Globus pallidus (tissue), 1 donor: ENCODE measurements around the gene TNS1.

ENCODE experiments used
- DNase-seq: peaks from one replicate; pipeline ENCODE4 v3.0.0-alpha.2; 2015; ENCODE audit warnings: low spot score

The TNS1 gene

DNA sequence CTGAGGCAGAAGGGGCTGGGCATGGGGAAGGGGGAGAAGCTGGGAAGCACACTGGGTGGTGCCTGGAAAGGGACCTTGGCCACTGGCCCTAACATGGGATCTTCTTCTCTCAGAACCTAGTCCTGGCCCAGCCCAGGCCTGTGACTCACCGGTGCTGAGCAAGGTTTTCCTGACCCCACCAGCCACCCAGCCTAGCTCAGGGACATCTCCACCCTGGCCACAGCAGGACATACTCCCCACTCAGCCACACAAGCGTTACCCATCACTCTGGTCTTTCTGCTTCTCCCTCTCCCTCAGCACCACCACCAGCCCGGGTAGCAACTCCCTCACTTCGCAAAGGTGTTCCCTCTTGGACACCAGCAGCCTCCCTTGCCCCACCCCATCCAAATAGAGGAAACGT is 22.8 kb downstream of the TNS1 start:
- DNase-seq, result no peak

DNA sequence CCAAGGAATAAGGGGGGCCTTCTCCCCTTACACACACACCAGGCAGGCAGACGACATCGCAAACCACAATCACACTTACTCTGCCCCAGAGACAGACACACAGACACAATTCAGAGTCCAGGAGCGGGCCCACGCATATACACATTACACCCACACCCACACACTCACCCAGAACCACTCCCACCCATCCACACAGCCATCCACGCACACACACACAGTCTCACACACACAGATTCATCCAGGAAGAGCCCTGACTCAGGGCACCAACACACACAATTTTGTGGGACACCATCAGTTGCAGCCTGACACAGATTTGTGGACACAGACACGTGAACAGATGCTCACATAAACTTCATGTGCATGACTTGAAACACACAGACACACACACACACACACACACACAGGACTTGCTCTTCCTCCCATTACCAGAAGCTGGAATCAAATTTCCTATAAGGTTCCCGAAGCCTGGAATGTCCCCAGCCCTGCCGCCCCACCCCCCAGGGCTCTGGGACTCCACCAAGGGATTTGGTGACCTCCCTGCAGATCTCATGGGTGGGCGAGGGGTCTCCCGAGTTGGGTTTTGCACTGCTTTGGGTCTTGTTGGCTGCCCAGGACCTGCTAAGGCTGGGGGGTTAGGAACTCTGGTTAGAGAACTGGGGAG is 23.5 kb downstream of the TNS1 start:
- DNase-seq, result no peak

DNA sequence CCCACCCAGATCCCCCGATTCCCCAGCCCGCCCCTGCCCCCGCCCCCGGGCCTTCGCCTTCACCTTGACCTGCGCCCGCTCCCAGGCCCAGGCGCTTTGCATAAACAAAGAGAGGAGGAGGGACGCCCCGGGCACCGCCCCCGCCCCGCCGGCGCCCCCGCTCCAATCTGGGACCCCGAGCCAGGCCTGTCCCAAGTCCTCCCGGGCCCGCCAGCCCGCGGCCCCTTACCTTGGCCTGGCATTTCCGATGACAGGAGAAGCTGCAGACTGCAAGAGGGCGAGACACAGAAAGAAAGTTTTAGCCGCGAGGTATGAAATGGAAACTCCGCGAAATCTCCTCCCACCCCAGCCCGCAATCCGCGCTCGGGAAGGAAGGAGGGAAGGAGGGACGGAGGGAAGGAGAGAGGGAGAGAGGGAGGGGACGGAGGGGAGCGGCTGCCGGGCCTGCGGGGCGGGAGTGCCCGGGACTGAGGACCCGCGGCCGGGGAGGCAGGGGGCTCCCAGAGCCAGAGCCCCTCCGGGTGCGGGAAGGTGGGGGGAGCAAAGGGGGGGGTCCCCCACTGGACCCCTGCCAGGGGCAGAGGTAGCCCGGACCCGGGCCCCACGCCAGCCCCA is 24.2 kb downstream of the TNS1 start:
- DNase-seq, result no peak

DNA sequence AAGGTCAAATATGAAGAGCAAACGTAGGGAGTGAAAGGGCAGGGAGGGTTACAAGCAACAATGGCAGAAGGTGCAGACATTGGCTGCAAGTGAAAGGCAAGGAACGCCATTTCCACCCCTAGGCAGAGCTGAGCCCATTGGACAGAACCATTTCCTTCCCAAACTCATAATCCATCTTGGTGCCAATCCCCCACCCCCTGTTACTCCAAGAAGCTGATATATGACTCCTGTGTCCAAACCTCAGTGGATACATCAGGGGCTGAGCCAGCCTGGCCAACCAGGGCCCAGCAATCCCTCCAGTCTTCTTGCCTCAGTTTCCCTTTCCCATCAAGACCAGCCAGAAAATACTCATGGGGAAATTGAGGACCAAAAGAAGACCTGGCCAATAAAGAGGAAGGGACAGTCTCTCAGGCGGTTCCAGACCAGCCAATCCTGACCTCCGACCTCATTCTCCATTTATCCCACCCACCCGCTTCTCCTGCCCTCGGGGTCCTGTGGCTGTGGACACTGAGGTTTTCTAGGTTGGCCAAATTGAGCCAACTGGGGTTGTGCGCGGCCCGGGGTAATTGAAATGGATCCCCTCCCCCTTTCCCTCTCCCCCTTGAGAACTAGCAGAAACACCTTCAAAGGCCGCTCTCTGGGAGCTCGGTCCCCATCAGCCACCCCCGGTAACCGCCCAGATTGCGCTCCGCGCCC is 24.8 kb downstream of the TNS1 start:
- DNase-seq, result no peak

DNA sequence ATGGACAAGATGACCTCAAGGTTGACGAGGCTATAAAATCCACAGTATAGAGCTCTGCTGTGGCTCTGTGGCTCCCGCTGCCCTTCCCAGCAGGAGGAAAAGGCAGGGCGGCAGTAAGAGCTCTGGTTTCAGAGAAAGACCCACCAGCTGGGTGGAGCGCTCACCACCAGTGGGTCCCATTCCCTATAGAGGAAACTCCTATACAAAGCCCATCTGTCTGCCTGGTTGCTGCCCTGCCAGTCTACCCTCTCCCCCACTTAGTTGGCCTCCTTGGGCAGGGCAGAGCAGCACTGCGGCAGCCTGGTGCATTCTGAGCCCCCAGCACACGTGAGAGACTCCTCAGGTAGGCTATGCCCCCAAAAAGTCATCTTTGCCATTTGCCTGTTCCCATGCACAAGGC is 26.5 kb downstream of the TNS1 start:
- no peak for DNase-seq

DNA sequence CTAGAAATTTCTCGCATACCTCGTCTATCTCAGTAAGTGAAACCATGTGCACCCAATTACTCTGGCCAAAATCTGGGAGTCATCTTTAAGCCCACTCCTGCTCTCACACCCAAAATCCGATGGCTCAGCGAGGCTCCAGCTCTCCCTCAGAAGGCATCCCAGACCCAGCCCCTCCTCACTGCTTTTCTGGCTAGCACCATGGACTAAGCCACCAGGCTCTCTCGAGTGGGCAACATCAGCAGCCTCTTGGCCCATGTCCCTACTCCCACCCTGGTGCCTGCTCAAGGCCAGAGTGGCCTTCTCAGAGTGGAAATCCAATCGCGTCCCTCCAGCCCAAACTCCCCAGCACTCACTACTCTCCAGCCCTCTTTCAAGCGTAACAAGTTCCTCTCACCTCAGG is 27.2 kb downstream of the TNS1 start:
- DNase-seq, result no peak

DNA sequence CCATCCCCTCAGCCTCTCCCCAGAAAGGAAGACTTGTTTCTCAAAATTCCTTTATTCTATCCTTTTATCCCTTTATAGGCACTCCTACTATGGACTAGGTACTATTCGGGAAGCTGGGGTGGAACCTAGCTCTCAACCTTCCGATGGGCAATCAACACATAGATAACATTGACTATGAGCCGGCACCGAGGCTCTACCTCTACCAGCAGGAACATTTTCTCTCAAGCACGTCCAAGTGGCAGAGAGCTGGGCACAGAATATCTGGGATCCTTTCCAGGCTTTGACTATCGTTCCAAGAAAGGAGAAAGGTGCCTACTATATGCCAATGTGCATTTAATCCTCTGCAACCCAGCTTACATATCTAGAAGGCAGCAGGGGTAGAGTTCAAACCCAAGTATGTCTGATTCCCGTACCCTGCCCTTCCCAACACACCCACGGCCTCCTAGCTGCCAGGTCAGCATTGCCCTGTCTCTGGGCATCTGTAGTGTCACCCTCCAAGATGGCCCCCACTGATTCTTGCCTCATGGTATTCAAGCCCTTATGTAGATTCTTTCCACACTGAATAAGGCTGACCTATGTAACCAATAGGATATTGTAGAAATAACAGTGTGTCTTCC is 28.3 kb downstream of the TNS1 start:
- no peak for DNase-seq

DNA sequence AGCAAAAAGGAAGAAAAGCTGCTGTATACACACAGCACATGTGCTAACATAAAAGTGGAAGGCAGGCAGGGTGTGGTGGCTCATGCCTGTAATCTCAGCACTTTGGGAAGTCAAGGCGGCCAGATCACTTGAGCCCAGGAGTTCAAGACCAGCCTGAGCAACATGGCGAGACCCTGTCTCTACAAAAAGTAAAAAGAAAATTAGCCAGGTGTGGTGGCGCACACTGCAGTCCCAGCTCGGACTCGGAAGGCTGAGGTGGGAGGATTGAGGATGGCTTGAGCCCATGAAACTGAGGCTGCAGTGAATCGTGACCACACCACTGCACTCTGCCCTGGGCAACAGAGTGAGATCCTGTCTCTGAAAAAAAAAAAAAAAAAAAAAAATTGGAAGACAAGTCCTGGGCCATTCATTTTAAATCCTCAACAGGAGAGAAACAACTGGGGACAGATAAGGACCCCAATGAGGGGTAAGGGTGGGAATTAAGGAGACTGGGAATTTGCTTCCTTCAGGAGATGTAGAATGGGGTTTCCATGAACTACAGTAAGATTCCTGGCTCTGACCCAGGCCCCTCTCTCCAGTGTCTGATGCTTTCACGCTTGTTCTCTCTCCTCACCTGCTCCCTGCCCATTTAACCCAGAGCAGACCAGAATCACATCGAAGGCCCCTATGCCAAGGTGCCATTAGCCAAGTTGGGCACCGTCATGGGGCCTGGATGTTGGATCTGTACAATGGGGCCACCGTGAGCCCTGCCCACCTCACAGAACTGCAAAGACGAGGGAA is 29.6 kb downstream of the TNS1 start:
- no peak for DNase-seq

DNA sequence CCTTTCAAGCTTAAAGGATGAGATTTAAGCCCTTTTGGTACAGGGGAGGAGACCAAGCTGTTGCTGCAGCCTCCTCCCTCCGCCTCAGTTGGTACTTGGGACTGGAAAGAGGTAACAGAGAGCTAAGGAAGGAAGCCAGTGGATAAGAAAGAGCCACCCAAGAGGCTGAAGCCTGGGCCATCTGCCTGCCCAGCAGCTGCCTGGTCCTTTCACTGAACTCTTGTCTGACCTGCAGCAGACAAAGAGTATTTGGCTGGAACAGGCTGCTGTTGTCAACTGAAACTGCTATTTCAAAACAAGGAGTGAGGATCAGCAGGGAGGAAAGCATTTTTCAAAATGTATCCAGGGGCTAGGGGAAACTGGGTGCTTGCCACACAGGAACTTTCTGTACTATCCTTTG is 30.3 kb downstream of the TNS1 start:
- DNase-seq, result peak; percentile 43

DNA sequence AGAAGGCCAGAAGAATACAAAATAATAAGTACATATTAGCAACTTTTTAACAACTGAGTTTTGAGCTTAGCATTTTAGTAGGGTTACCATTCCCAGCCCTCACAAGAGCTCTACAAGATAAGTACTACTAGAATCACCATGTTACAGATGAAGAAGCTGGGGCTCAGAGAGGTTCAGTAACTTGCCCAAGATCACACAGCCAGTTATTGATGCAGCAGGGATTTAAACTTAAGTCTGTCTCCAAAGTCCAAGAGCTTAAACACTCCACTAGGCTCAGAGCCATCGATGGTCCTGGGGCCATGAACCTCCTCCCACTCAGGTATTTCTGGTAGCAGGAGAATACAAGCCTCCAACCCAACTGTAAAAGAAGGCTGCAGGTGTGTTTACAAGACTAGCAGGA is 30.8 kb downstream of the TNS1 start:
- no peak for DNase-seq

DNA sequence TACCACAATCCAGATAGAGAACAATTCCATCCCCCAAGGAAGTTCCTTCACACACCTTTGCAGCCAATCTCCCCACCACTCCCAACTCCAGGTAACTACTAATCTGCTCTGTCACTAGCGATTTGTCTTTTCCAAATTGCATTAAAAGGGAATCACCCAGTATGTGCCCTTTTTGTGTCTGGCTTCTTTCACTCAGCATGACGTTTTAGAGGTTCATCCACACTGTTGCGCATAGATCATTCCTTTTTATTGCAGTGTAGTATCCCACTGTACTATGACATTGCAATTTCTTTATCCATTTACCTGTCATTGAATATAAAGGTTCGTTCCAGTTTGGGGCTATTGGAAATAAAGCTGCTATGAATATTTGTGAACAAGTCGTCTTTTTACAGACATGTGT is 31.6 kb downstream of the TNS1 start:
- DNase-seq, result no peak

DNA sequence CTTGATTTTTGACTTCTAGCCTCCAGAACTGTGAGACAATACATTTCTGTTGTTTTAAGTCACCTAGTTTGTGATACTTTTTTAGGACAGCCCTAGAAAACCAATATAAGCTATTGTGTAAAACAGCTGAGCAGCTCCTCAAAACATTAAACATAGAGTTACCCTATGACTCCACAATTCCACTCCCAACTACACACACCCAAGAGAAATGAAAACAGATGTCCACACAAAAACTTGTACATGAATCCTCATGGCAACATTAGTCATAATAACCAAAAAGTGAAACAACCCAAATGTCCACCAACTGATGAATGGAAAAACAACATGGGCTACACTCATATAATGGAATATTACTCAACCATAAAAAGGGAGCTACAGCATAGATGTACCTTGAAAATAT is 32.6 kb downstream of the TNS1 start:
- DNase-seq, result no peak

DNA sequence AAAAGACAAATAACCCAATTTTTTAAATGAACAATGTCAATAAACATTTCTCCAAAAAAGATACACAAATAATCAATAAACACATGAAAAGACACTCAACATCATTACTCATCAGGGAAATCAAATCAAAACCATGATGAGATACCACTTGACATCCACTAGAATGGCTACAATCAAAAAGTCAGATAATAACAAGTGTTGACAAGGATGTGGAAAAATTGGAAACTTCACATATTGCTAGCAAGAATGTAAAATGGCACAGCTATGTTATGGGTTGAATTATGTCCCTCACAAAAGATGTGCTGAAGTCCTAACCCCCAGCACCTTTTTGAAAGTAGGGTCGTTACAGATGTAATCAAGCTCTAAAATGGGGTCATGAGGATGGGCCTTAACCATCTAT is 33.2 kb downstream of the TNS1 start:
- no peak for DNase-seq

DNA sequence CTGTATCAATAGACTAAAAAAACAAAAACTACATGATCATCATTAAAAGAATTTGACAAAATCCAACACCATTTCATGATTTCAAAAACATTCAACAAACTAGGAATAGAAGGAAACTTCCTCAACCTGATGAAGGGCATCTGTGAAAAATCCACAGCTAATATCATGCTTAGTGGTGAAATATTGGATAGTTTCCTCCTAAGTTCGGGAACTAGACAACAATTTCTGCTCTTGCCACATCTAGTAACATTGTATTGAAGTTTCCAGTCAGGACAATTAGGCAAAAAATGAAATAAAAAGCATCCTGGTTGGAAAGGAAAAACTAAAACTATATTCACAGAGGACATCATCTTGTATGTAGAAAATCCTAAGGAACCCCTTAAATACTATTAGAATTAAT is 34.8 kb downstream of the TNS1 start:
- no peak for DNase-seq

DNA sequence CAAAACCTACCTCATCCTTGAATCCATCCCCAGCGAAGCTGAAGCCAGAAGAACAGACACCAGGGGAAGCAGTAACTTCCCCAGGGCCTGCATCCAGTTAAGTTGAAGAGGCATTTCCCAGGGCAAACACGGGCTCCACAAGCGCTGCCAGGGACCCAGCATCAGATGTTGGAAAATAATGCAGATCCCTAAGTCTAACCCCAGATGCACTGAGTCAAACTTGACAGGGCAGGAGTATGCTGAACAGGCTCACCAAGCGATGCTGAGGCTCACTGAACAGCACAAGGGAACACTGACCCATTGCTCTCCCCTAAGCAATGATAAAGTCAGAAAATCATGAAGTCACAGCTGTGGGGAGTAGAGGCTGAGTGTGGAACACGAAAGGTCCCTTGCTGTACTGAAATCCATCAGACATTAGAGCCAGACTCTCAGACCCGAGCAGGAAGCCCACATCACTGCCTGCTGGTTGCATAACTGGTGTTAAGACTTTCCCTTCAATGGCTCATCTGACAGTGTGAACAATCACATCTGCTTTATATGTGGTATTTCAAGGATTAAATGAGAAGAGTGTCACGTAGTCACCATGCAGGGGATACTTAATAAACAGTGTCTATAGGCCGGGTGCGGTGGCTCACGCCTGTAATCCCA is 36.2 kb downstream of the TNS1 start:
- no peak for DNase-seq

DNA sequence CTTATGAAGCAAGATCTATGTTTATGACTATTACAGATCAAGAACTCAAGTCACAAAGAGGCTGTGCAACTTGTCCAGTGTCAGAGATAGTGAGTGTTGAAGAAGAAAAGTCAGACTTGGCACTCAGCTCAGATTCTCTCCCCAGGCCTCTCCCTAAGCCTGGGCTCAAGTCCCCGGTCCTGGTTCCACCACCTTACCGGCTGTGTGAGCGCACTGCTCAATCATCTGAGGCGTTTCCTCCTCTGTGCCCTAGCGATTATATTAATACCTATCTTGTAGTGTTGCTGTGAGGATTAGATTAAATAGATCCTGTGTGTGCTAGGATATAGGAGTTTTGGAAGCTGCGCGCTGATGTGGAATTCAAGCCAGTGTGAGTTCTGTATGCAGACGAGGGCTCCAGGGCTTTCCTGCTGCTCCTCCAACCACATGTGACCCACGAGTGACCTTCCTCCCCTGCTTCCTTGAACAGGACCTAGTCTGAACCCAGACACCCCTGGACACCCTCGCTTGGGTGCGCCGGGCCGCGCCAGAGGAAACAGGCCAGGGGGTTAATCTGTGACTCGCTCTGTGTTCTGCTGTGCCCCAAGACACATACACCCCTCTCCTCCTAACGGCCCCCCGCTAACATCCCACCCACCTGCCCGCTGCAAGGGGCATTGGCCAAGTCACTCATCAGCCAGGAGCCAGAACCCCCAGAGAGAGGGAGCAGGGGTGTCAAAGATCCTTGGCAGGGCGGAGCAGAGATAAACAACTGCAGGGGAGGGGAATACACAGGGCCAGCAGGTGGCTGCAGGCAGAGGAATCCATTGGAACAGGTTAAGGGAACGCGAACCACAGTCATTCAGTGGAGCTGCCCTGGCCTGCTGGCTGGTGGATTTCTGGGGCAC is 38.3 kb downstream of the TNS1 start:
- DNase-seq, result no peak

DNA sequence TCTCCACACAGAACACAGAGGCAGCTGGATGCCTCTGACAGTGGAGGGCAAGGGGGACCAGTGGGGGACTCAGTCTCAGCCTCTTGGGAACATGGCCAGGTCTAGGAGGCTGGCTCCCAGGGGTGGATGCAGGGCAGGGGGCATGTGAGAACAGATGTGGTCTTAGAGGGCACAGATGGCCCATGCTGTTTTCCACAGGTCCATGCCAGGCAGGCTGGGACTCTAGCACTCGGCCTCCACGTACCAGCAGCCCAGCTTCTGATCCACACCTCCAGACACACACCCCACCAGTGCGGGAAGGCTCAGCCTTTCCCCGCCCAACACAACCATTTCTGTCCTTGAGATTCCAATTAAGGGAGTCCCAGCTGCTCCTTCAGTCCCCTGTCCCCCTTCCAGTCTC is 42.4 kb downstream of the TNS1 start:
- no peak for DNase-seq

DNA sequence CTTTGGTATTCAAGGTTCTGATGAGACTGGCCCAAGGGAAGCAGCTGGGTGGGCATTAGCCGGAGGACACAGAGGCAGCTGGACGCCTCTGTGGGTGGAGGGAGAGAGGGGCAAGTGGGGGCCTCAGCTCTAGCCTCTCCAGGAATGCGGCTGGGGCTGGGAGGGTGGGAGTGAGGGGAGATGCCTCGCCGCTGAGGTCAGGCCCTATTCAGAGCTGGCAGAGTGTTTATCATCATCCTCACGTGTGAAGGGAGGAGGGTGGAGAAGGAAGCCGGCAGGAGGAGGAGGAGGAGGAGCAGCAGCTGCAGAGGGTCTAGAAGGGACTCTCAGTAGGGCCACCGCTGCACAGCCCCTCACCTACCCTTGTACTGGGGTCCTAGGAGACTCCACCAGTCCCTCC is 43.1 kb downstream of the TNS1 start:
- no peak for DNase-seq

DNA sequence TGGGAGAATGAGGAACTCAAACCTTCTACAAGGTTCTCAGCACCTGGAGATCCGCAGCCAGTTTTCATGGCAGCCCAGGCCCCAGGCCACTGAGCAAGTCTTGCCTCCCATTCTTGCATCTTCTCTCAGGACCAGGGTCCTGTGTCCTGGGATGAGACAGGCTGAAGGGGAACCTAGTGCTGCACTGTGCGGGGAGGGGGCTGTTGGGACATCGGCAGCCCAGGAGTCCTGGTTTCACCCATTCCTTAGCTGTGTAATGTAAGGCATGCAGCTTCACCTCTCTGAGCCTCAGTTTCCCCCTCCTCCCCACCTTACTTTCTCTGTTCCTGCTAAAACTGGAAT is 43.9 kb downstream of the TNS1 start:
- no peak for DNase-seq

DNA sequence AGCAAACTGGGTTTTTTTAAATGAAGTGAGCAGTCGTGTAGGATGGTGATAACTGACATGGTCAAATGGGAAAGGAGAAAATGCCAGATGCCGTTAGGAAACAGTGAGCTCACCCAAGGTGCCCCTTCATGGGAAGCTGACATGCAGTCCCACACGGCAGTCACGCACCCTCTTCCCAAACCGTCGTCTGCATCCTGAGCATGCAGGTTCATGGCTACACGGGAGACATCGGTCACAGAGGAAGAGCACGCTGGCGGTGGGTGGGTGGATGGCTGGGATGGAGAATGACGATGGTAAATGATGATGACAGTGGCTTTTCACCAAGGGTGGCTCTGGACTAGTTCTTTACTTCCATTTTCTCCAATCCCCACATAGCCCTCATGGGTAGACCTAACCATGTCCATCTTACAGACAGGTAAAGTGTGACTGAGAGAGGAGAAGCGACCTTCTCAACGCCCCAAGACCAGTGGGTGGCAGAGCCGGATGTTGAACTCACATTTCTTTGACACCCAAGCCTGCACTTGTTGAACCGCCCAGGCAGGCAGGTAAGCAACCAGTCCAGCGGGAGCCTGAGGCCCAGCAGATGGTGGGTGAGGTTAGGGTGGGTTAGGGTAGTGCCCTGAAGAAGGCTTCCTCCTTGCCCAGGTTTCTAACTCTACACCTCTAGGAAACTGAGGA is 44.5 kb downstream of the TNS1 start:
- no peak for DNase-seq
